Myocyte (in vitro differentiated cells): ENCODE measurements around the gene COMMD8. TPM values are rescaled to one million over a fixed set of nuclear protein-coding genes. Genes with fewer than 3 reads are reported as not detected.

Experiments used
- DNase-seq: peaks from one replicate; pipeline ENCODE4 v3.0.0-alpha.2; 2012; ENCODE audit warnings: low read depth
- total RNA-seq: library from RNA; depleted of rRNA; stranded (reverse); fragments of >200 nt; gene quantifications from 2 replicates; pipeline ENCODE4 v1.2.3, GENCODE V29; 2014

COMMD8 gene
- total RNA-seq, 1 donor from 2014 or later, result 28.7 TPM

GRCh38 chr4:47473141-47473750 lies 9.7 kb upstream of the COMMD8 start:
- no peak for DNase-seq

GRCh38 chr4:47471591-47471990 lies 8.1 kb upstream of the COMMD8 start:
- DNase-seq, result no peak

- no peak for DNase-seq
Measured at GRCh38 chr4:47471064-47471463, 7.6 kb upstream of the COMMD8 start.

- no peak for DNase-seq
Measured at GRCh38 chr4:47469951-47470350, 6.4 kb upstream of the COMMD8 start.

GRCh38 chr4:47468706-47469365 lies 5.3 kb upstream of the COMMD8 start:
- no peak for DNase-seq

GRCh38 chr4:47466056-47466785 lies 2.7 kb upstream of the COMMD8 start:
- DNase-seq, result no peak

- DNase-seq, result no peak
Measured at GRCh38 chr4:47465004-47465403, 1.5 kb upstream of the COMMD8 start.

GRCh38 chr4:47462799-47463234 lies 685 bp downstream of the COMMD8 start:
- DNase-seq, result no peak

GRCh38 chr4:47451657-47452056 lies 11.8 kb downstream of the COMMD8 start:
- peak; percentile 6 for DNase-seq

GRCh38 chr4:47444031-47444430 lies 19.5 kb downstream of the COMMD8 start:
- DNase-seq, result no peak

GRCh38 chr4:47442980-47443379 lies 20.5 kb downstream of the COMMD8 start:
- DNase-seq, result no peak

GRCh38 chr4:47434931-47435330 lies 28.6 kb downstream of the COMMD8 start:
- no peak for DNase-seq

- DNase-seq, result no peak
Measured at GRCh38 chr4:47432749-47433148, 30.8 kb downstream of the COMMD8 start.

- no peak for DNase-seq
Measured at GRCh38 chr4:47427935-47428334, 35.6 kb downstream of the COMMD8 start.

GRCh38 chr4:47425628-47426027 lies 37.9 kb downstream of the COMMD8 start:
- DNase-seq, result no peak

GRCh38 chr4:47419296-47419695 lies 44.2 kb downstream of the COMMD8 start:
- no peak for DNase-seq

GRCh38 chr4:47418147-47418546 lies 45.4 kb downstream of the COMMD8 start:
- no peak for DNase-seq

GRCh38 chr4:47415719-47416118 lies 47.8 kb downstream of the COMMD8 start:
- DNase-seq, result no peak

- peak; percentile 6 for DNase-seq
Measured at GRCh38 chr4:47413521-47413920, 50.0 kb downstream of the COMMD8 start.

- DNase-seq, result peak; percentile 9
Measured at GRCh38 chr4:47410271-47410670, 53.2 kb downstream of the COMMD8 start.

GRCh38 chr4:47406408-47406807 lies 57.1 kb downstream of the COMMD8 start:
- no peak for DNase-seq
